Heart left ventricle (tissue), 16 donors: Measurements from ENCODE around the gene PYHIN1. TPM values are rescaled to one million over a fixed set of nuclear protein-coding genes. Genes with fewer than 3 reads are reported as not detected.

ENCODE experiments used
- ATAC-seq, 4 donors: fragments of 200-7000 bp; cut with Tn5 transposase; one replicate each; pipeline ENCODE4 v1.9.1; 2020 to 2022; ENCODE audit warnings: moderate library complexity in 4 of 4, mild to moderate bottlenecking in 3 of 4, moderate number of reproducible peaks in 1 of 4
- DNase-seq, 5 donors: peaks; one replicate each; pipeline ENCODE4 v3.0.0-alpha.2; 2020
- H3K27ac ChIP-seq, 12 donors: fragments of 200-600 bp; sonication (generic) in 4 of 12; one replicate each; pipeline versions ENCODE4 v1.5.0 to v1.8.0; 2016 to 2022; ENCODE audit warnings: mild to moderate bottlenecking in 2 of 12
- H3K27me3 ChIP-seq, 9 donors: fragments of 200-600 bp; sonication (generic) in 2 of 9; one replicate each; pipeline versions ENCODE4 v1.5.1 to v1.8.0; 2016 to 2022; ENCODE audit warnings: mild to moderate bottlenecking in 3 of 9
- H3K36me3 ChIP-seq, 9 donors: fragments of 200-600 bp; sonication (generic) in 2 of 9; one replicate each; pipeline versions ENCODE4 v1.5.0 to v1.8.0; 2018 to 2022; ENCODE audit warnings: mild to moderate bottlenecking in 2 of 9
- H3K4me1 ChIP-seq, 12 donors: fragments of 200-600 bp; sonication (generic) in 4 of 12; one replicate each; pipeline versions ENCODE4 v1.5.0 to v1.8.0; 2016 to 2022; ENCODE audit warnings: mild to moderate bottlenecking in 3 of 12
- H3K4me3 ChIP-seq, 12 donors: fragments of 200-600 bp; sonication (generic) in 4 of 12; one replicate each; pipeline versions ENCODE4 v1.5.0 to v1.8.0; 2017 to 2022; ENCODE audit warnings: mild to moderate bottlenecking in 9 of 12, moderate library complexity in 4 of 12
- H3K9me3 ChIP-seq, 12 donors: fragments of 200-600 bp; sonication (generic) in 4 of 12; one replicate each; pipeline versions ENCODE4 v1.5.0 to v1.8.0; 2016 to 2022; ENCODE audit warnings: mild to moderate bottlenecking in 1 of 12
- CTCF ChIP-seq, 12 donors: fragments of 200-600 bp; sonication (generic) in 4 of 12; IDR thresholded peaks; one replicate each; pipeline versions ENCODE4 v1.5.0 to v1.8.0; 2018 to 2022; ENCODE audit warnings: antibody characterized with exemption in 12 of 12, mild to moderate bottlenecking in 5 of 12
- POLR2A ChIP-seq, 2 donors: fragments of 450-650 bp; IDR thresholded peaks; one replicate each; pipeline ENCODE4 v1.6.1; 2017; ENCODE audit warnings: antibody characterized with exemption in 2 of 2, mild to moderate bottlenecking in 2 of 2, moderate library complexity in 2 of 2
- WGBS, 4 donors: extraction: QIAGEN DNeasy Blood & Tissue Kit in 2 of 4; methylation state at CpG; one replicate each; pipeline versions ENCODE4 v1.1.5 to v1.1.7; 2013 to 2018; 5-methylcytosine and 5-hydroxymethylcytosine counted together
- intact Hi-C, 10 donors: fragments of 100-400 bp; cut with DNase I; formaldehyde crosslinking; loops; one replicate each; pipeline versions ENCODE4 v1.11.1 to v1.14.2; 2022
- polyA plus RNA-seq, 2 donors: library from polyadenylated mRNA; stranded (reverse); fragments of 200-250 nt; gene quantifications; one replicate each; pipeline ENCODE4 v1.2.3, GENCODE V29; 2013
- total RNA-seq, 9 donors: library from RNA; depleted of rRNA in 2 of 9; stranded (reverse); fragments of >200 nt in 2 of 9; fragmentation: NEBNext Ultra II Directional in 3 of 9; extraction: Animal tissue kit (Norgen Biotek cat#: 25700) in 3 of 9; gene quantifications; one replicate each; pipeline versions ENCODE4 v1.1.0 to v1.2.4, GENCODE V29; 2016 to 2023
- donor health status: ischemic (EF 13 %, LVEDD 7.1; RV severe dilation, severe dysfunction).
- donor health status: healthy with polysubstance abuse.
- donor health status: DM: no; HTN: yes; CAD: no.
- donor health status: DM: no; HTN: no; CAD: no.
- donor health status: ischemic (EF 25% LVEDD 6.9; RV normal size, moderate dysfunction).
- donor health status: ischemic (EF 25% LVEDD 5.7; RV mildly dilated, moderate dysfunction).
- donor health status: healthy.
- donor health status: DM: yes; HTN: yes; CAD: no.
- donor health status: ischemic (EF 35%, LVEDD 5.7; RV mildly dilated, moderate dysfunction).
- donor health status: nonischemic (EF 11% LVEDD 7.7; RV severe dilation, severe dysfunction).
- donor health status: DM: yes; HTN: yes; CAD: no.
- donor health status: PGD.
- donor health status: ischemic (EF 29% LVEDD 5.4; RV normal size, mild dysfunction).
- donor health status: nonischemic (EF 23%, LVEDD 6.1; RV moderate dilation, normal function).

PYHIN1 gene
- total and polyA plus RNA-seq, 11 donors = 0.07 to 3.1 (median 0.26) TPM; not detected in 5

- H3K9me3 ChIP-seq = peaks cover 0 to 17% (median 0%) of the 10 kb centered on the region in 12 donors
- H3K4me1 ChIP-seq = no peaks in the 10 kb centered on the region
- H3K27ac ChIP-seq = no peak overlapping the region
- DNase-seq (no peak), ATAC-seq (no peak)
- WGBS, 4 donors = 67 to 86% (median 83%) methylated on average over 1 of the region's 1 CpG
- no peaks in the 10 kb centered on the region for H3K36me3 ChIP-seq
- H3K4me3 ChIP-seq = no peak overlapping the region
- H3K27me3 ChIP-seq = no peaks in the 10 kb centered on the region
- intact Hi-C loops = no loop called here
- no peak for TF ChIP-seq POLR2A (IDR thresholded peaks at IDR 0.05)
- TF ChIP-seq CTCF (IDR thresholded peaks at IDR 0.05) = no peak
Observed at GRCh38 chr1:158979229-158979628, 47.9 kb downstream of the PYHIN1 start.

GRCh38 chr1:158983235-158983634 is 51.9 kb downstream of the PYHIN1 start:
- Histone ChIP-seq H3K36me3 (no peaks in the 10 kb centered on the region), H3K4me3 (no peak overlapping the region), H3K9me3 (peaks cover 0 to 17% (median 0%) of the 10 kb centered on the region in 12 donors), H3K4me1 (no peaks in the 10 kb centered on the region), H3K27me3 (no peaks in the 10 kb centered on the region), H3K27ac (no peak overlapping the region)
- no peak for DNase-seq
- TF ChIP-seq POLR2A (IDR thresholded peaks at IDR 0.05) (no peak), CTCF (IDR thresholded peaks at IDR 0.05) (no peak)
- intact Hi-C loops = no loop called here
- WGBS, 4 donors = 71 to 79% (median 74%) methylated on average over 2 of the region's 2 CpGs
- ATAC-seq = no peak

- Histone ChIP-seq H3K27me3 (no peaks in the 10 kb centered on the region), H3K36me3 (no peaks in the 10 kb centered on the region), H3K27ac (no peak overlapping the region), H3K4me3 (no peak overlapping the region), H3K4me1 (no peaks in the 10 kb centered on the region), H3K9me3 (peaks cover 0 to 17% (median 0%) of the 10 kb centered on the region in 12 donors)
- ATAC-seq (no peak), DNase-seq (no peak)
- TF ChIP-seq POLR2A (IDR thresholded peaks at IDR 0.05) = no peak
- TF ChIP-seq CTCF (IDR thresholded peaks at IDR 0.05) = no peak
- intact Hi-C loops = no loop called here
Observed at GRCh38 chr1:158984386-158984785, 53.0 kb downstream of the PYHIN1 start.

- intact Hi-C loops = no loop called here
- TF ChIP-seq CTCF (IDR thresholded peaks at IDR 0.05) (no peak), POLR2A (IDR thresholded peaks at IDR 0.05) (no peak)
- Histone ChIP-seq H3K4me1 (no peaks in the 10 kb centered on the region), H3K4me3 (no peak overlapping the region), H3K36me3 (no peaks in the 10 kb centered on the region), H3K27ac (no peak overlapping the region), H3K27me3 (no peaks in the 10 kb centered on the region), H3K9me3 (peaks cover 0 to 4% (median 0%) of the 10 kb centered on the region in 12 donors)
- no peak for DNase-seq
- no peak for ATAC-seq
- 49 to 66% (median 57%) methylated on average over 1 of the region's 1 CpG for WGBS, 4 donors
Observed at GRCh38 chr1:158989424-158989823, 58.1 kb downstream of the PYHIN1 start.
